K562 (cell line): ENCODE measurements around the gene PDE2A. TPM values are rescaled to one million over a fixed set of nuclear protein-coding genes. Genes with fewer than 3 reads are reported as not detected.
A peak's percentile ranks its signal among the peaks of the same experiment; 100 is the strongest.

Experiments used
- ATAC-seq: fragments of 200-7000 bp; cut with Tn5 transposase; 3 replicates; pipeline ENCODE4 v1.9.1; 2020; ENCODE audit warnings: moderate library complexity
- BruUV-seq: library from RNA; stranded (reverse); fragments of 400-500 nt; replicated peaks from 2 replicates; lab custom pipeline; 2021; lab: Mats Ljungman, UMichigan
- CTCF ChIA-PET: fragments of 300-600 bp; formaldehyde crosslinking; extraction: SDS; loops from one replicate; lab custom pipeline; 2021; ENCODE audit warnings: low intra/inter-chr PET ratio; lab: Yijun Ruan, JAX
- POLR2A ChIA-PET: fragments of 300-600, 350-650 bp; sonication (Branson Sonifier 250); formaldehyde crosslinking; extraction: SDS; loops from one replicate; lab custom pipeline; 2021; ENCODE audit warnings: antibody characterized with exemption, inconsistent platforms; lab: Yijun Ruan, JAX
- DNase-seq, 4 experiments: peaks; one replicate each; pipeline versions ENCODE4 v3.0.0 to v3.0.0-alpha.2; 2011 to 2018; ENCODE audit warnings: low spot score in 3 of 4, mixed read lengths in 3 of 4; ENCODE audit errors: extremely low read depth in 1 of 4
- FAIRE-seq: peaks from 2 replicates; lab custom pipeline; 2011; peaks lifted over from hg19 to GRCh38; lab: Jason Lieb, UNC
- H2AFZ ChIP-seq: 2 replicates; pipeline ENCODE4 v1.6.0; 2011; ENCODE audit warnings: low read depth, low read length, control low read depth, inconsistent platforms
- H3K27ac ChIP-seq: fragments of 200-600 bp; 3 replicates; pipeline ENCODE4 v1.8.0; 2011; ENCODE audit warnings: low read depth, mild to moderate bottlenecking, control low read depth, inconsistent platforms, low read length, moderate library complexity, mixed read lengths; ENCODE audit errors: extremely low read depth
- H3K27me3 ChIP-seq, 2 experiments: fragments of 300-600 bp in 1 of 2; 2 replicates in 1 of 2; 3 replicates in 1 of 2; pipeline versions ENCODE4 v1.6.0 to v1.8.0; 2011; ENCODE audit warnings: inconsistent platforms in 2 of 2, low read length in 2 of 2, mild to moderate bottlenecking in 1 of 2, mixed read lengths in 1 of 2, moderate library complexity in 1 of 2; ENCODE audit not compliant: control insufficient read depth in 2 of 2, insufficient read depth in 2 of 2
- H3K36me3 ChIP-seq: fragments of 300-600 bp; 3 replicates; pipeline ENCODE4 v1.8.0; 2011; ENCODE audit warnings: mild to moderate bottlenecking, low read length, inconsistent platforms; ENCODE audit not compliant: control insufficient read depth, insufficient read depth
- H3K4me1 ChIP-seq, 2 experiments: fragments of 200-600 bp in 1 of 2; replicated peaks in 1 of 2; 2 replicates in 1 of 2; 3 replicates in 1 of 2; pipeline versions ENCODE4 v1.5.1 to v1.8.0; 2011; ENCODE audit warnings: inconsistent platforms in 2 of 2, low read length in 2 of 2, mild to moderate bottlenecking in 1 of 2, mixed read lengths in 1 of 2, moderate library complexity in 1 of 2; ENCODE audit not compliant: control insufficient read depth in 2 of 2, insufficient read depth in 2 of 2
- H3K4me2 ChIP-seq: 2 replicates; pipeline ENCODE4 v1.6.1; 2011; ENCODE audit warnings: low read length, control low read depth, inconsistent platforms, mixed read lengths; ENCODE audit not compliant: insufficient read depth
- H3K4me3 ChIP-seq: fragments of 200-600 bp; sonication (generic), shearing (Covaris generic); 2 replicates; pipeline ENCODE4 v1.5.1; 2016; ENCODE audit warnings: control low read depth, inconsistent platforms
- H3K79me2 ChIP-seq: fragments of 200-600 bp; 3 replicates; pipeline ENCODE4 v1.8.0; 2011; ENCODE audit warnings: low read length, inconsistent platforms; ENCODE audit not compliant: control insufficient read depth, insufficient read depth
- H3K9ac ChIP-seq, 2 experiments: 2 replicates each; pipeline versions ENCODE4 v1.6.0 to v1.6.1; 2011; ENCODE audit warnings: low read depth in 2 of 2, low read length in 2 of 2, control low read depth in 1 of 2, inconsistent platforms in 1 of 2, mild to moderate bottlenecking in 1 of 2, mixed read lengths in 1 of 2; ENCODE audit not compliant: insufficient read depth in 1 of 2
- H3K9me1 ChIP-seq: one replicate; pipeline ENCODE4 v1.6.0; 2011; ENCODE audit warnings: inconsistent platforms, mild to moderate bottlenecking, low read length, moderate library complexity; ENCODE audit not compliant: control insufficient read depth, insufficient read depth
- H3K9me3 ChIP-seq: replicated peaks from 2 replicates; pipeline ENCODE4 v1.5.1; 2011; ENCODE audit warnings: low read depth, low read length, inconsistent platforms; ENCODE audit not compliant: control insufficient read depth, insufficient read depth
- H4K20me1 ChIP-seq: replicated peaks from 2 replicates; pipeline ENCODE4 v1.6.1; 2011; ENCODE audit warnings: low read length, inconsistent platforms, mixed read lengths; ENCODE audit not compliant: control insufficient read depth, insufficient read depth
- CTCF ChIP-seq, 3 experiments: IDR thresholded peaks in 2 of 3; conservative IDR thresholded peaks in 1 of 3; 2 replicates each; pipeline ENCODE4 v1.5.1; 2011 to 2012; ENCODE audit warnings: low read length in 3 of 3, mild to moderate bottlenecking in 3 of 3, control low read depth in 2 of 3, improper control_type of control experiment in 1 of 3, inconsistent platforms in 1 of 3, low read depth in 1 of 3, mixed read lengths in 1 of 3, moderate library complexity in 1 of 3; ENCODE audit not compliant: insufficient read depth in 2 of 3
- RAD21 ChIP-seq, 2 experiments: fragments of 250-450 bp in 1 of 2; fragments of 450-650 bp in 1 of 2; sonication (Bioruptor Pico) in 1 of 2; formaldehyde crosslinking in 1 of 2; IDR thresholded peaks in 1 of 2; conservative IDR thresholded peaks in 1 of 2; 2 replicates each; pipeline versions ENCODE4 v1.4.0 to v1.8.0; 2020 to 2022; ENCODE audit warnings: mild to moderate bottlenecking in 2 of 2, moderate library complexity in 1 of 2
- RREB1 ChIP-seq: fragments of 250-450 bp; sonication (Bioruptor Pico); IDR thresholded peaks from 2 replicates; pipeline ENCODE4 v1.4.0; 2020
- SMC3 ChIP-seq: conservative IDR thresholded peaks from 2 replicates; pipeline ENCODE4 v1.6.1; 2011; ENCODE audit warnings: low read depth, low read length, improper control_type of control experiment; ENCODE audit not compliant: insufficient read depth
- ZC3H8 ChIP-seq: fragments of 450-650 bp; IDR thresholded peaks from 2 replicates; pipeline ENCODE4 v1.6.1; 2017
- WGBS: fragments of 100-300 bp; shearing (Covaris generic); methylation state at CpG from one replicate; pipeline ENCODE4 v1.1.6; 2016; ENCODE audit warnings: low coverage, mixed read lengths; ENCODE audit not compliant: insufficient coverage; ENCODE audit errors: missing lambda C conversion rate; 5-methylcytosine and 5-hydroxymethylcytosine counted together
- in situ Hi-C: fragments of 300-500 bp; cut with MboI; formaldehyde crosslinking; loops from 4 replicates; pipeline ENCODE4 v1.15.0; 2018; ENCODE audit warnings: inconsistent platforms, mixed read lengths
- intact Hi-C: fragments of 100-400 bp; cut with micrococcal nuclease; formaldehyde crosslinking; loops from 2 replicates; pipeline ENCODE4 v1.14.2; 2022
- polyA plus RNA-seq, 8 experiments: library from polyadenylated mRNA; depleted of rRNA in 4 of 8; stranded (reverse) in 5 of 8; unstranded in 3 of 8; fragments of >200 nt; fragmentation: Nextera tagmentation in 2 of 8; fragmentation: Illumina TruSeq in 1 of 8; extraction: Ambion mirVana in 2 of 8; extraction: Trizol in 1 of 8; gene quantifications; 2 replicates each; pipeline versions ENCODE4 v1.2.1 to v1.2.3, GENCODE V29; 2011 to 2014; ENCODE audit warnings: inconsistent platforms in 1 of 8, missing spikeins in 1 of 8
- total RNA-seq, 7 experiments: library from RNA; depleted of rRNA in 6 of 7; stranded (reverse); fragments of >200 nt in 6 of 7; fragmentation: Illumina TruSeq in 2 of 7; extraction: Trizol in 2 of 7; gene quantifications; 2 replicates each; pipeline versions ENCODE4 v1.2.1 to v1.2.3, GENCODE V29; 2011 to 2021; ENCODE audit warnings: low replicate concordance in 1 of 7

Gene PDE2A
- total and polyA plus RNA-seq, 9 of the 15 experiments (the other 6 are each of a cell fraction or from before 2014, with no cell fraction given): 0.07 to 15.2 (median 1.6) TPM; not detected in 1

GRCh38 chr11:72609045-72609444 lies 65.2 kb downstream of the PDE2A start:
- BruUV-seq: no TSS peak
- Histone ChIP-seq H3K36me3 (no peaks in the 10 kb centered on the region), H3K9me3 (no peaks in the 10 kb centered on the region), H3K79me2 (no peaks in the 10 kb centered on the region), H3K9ac (no peak overlapping the region), H3K4me1 (peaks cover 0 to 4% of the 10 kb centered on the region in 2 experiments; a peak in 3 of 5 replicates), H3K4me2 (no peak overlapping the region), H3K27me3 (peaks cover 2 to 48% of the 10 kb centered on the region in 2 experiments; a peak in 3 of 5 replicates), H3K4me3 (no peak overlapping the region), H2AFZ (no peak overlapping the region), H3K9me1 (no peaks in the 10 kb centered on the region), H4K20me1 (peaks cover 12% of the 10 kb centered on the region), H3K27ac (no peak overlapping the region)
- DNase-seq: peak in 3 of 4 experiments; percentile 38 to 59 (median 57)
- POLR2A ChIA-PET: interaction anchor here (0.6 to 0.7 kb wide), 2 partner anchors 608 to 1129 kb away, joined by 3 read pairs; no protein-coding TSS in a partner anchor
- FAIRE-seq: peak; percentile 77
- in situ Hi-C loops: no loop called here
- ATAC-seq: peak; percentile 74
- TF ChIP-seq RREB1 (CRISPR knock-in tag) (no peak), SMC3 (0 out of 2 replicates have a peak, but pooled peaks have one; percentile 15), CTCF (IDR thresholded peaks at IDR 0.05 in 2 of 3, conservative IDR thresholded peaks at IDR 0.05 in 1 of 3; ENCODE audit: insufficient read depth in 2 of 3, low read depth in 1 of 3, low read length in 3 of 3) (peak; percentile 60 to 77 (median 72)), RAD21 (CRISPR knock-in tag; conservative IDR thresholded peaks at IDR 0.05 in 1 of 2, IDR thresholded peaks at IDR 0.05 in 1 of 2) (peak in 1 of 2 experiments; percentile 30; a peak in 1 of 4 replicates), ZC3H8 (no peak)
- CTCF ChIA-PET: no interaction called here
- intact Hi-C loops: no loop called here
- WGBS: 3% methylated on average over 4 of the region's 4 CpGs
